Activated CD4-positive, CD25-positive, alpha-beta regulatory T cell treated with anti-CD3 and anti-CD28 coated beads, Interleukin-2, amount 50 U/mL, for 24 hours (primary cell): ENCODE measurements around the gene ATRAID.
"Not testable (repeated sequence)": the region's sequence is repeated elsewhere in the genome, so short reads cannot be mapped to it uniquely, and the experiment has no call there.

Experiments
- ATAC-seq, 2 donors: fragments of 150-1000 bp; cut with Tn5 transposase; one replicate each; pipeline ENCODE4 v1.10.0; 2021; ENCODE audit warnings: mild to moderate bottlenecking in 1 of 2, moderate library complexity in 1 of 2

ATRAID gene

GRCh38 chr2:27211943-27212625 lies at the start of gene ATRAID, which contains the start of gene SLC5A6:
Gene ATRAID (plus strand): TSS chr2:27212041. CDS start chr2:27212369, 328 bp downstream.
Gene SLC5A6 (minus strand): TSS chr2:27212268. CDS start chr2:27207650, 4,618 bp downstream.
- ATAC-seq: peak; percentile 89 to 90

GRCh38 chr2:27162151-27163121 lies 49.4 kb upstream of the ATRAID start:
- no peak for ATAC-seq

- ATAC-seq: no peak
These were observed 46.7 kb upstream of the ATRAID start for GRCh38 chr2:27164960-27165763.

GRCh38 chr2:27170581-27171337 lies 41.1 kb upstream of the ATRAID start:
- no peak for ATAC-seq

GRCh38 chr2:27171351-27171848 lies 40.4 kb upstream of the ATRAID start:
- no peak for ATAC-seq

- no peak for ATAC-seq
These were observed 37.2 kb upstream of the ATRAID start for GRCh38 chr2:27174638-27175037.

- no peak for ATAC-seq
These were observed 36.5 kb upstream of the ATRAID start for GRCh38 chr2:27175330-27175729.

- ATAC-seq: not testable (repeated sequence)
These were observed 36.1 kb upstream of the ATRAID start for GRCh38 chr2:27175781-27176180.

GRCh38 chr2:27177441-27178351 lies 34.1 kb upstream of the ATRAID start:
- ATAC-seq: no peak

- ATAC-seq: no peak
These were observed 33.4 kb upstream of the ATRAID start for GRCh38 chr2:27178469-27178868.

- ATAC-seq: no peak
These were observed 32.4 kb upstream of the ATRAID start for GRCh38 chr2:27179344-27180000.

- no peak for ATAC-seq
These were observed 29.5 kb upstream of the ATRAID start for GRCh38 chr2:27182346-27182745.

- ATAC-seq: no peak
These were observed 27.7 kb upstream of the ATRAID start for GRCh38 chr2:27184115-27184514.

GRCh38 chr2:27185331-27186026 lies 26.4 kb upstream of the ATRAID start:
- ATAC-seq: no peak

- ATAC-seq: no peak
These were observed 25.1 kb upstream of the ATRAID start for GRCh38 chr2:27186613-27187345.

GRCh38 chr2:27189989-27190388 lies 21.9 kb upstream of the ATRAID start:
- ATAC-seq: no peak

GRCh38 chr2:27191070-27191829 lies 20.6 kb upstream of the ATRAID start:
- ATAC-seq: peak; percentile 56 to 74
